ENCODE measurements around the gene AADACL3.

AADACL3 gene

DNA sequence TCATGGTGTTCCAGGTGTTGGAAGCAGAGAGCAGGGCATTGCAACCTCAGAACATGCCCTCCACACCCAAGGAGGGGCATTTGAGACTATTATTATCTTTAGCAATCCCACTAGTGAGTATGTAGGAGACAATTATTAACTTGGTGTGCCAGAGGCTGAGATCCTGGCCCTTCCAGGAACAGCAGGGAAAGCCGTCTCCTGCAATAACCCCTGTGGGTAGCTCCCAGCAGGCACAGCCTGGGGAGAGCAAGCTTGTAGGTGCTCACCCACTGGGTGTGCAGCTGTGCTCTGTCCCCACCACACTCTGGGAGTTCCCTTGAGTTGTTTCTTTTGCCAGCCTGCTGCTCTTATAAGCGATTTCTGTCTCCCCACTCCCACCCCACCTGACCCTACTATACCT lies 40.4 kb downstream of the AADACL3 start:
- no peak for TF ChIP-seq CTCF (IDR thresholded peaks at IDR 0.05; ENCODE audit: insufficient read depth, missing control alignments)
- no peak for DNase-seq (ENCODE audit: insufficient read length, low spot score)

GRCh38 chr1:12756768-12757413 lies 41.0 kb downstream of the AADACL3 start:
- DNase-seq (ENCODE audit: insufficient read length, low spot score): no peak
- TF ChIP-seq CTCF (IDR thresholded peaks at IDR 0.05; ENCODE audit: insufficient read depth, missing control alignments): no peak
- FAIRE-seq: no peak

More for the DNA sequence above, 40.4 kb downstream of the AADACL3 start:
- FAIRE-seq: no peak

GRCh38 chr1:12757836-12758235 lies 41.9 kb downstream of the AADACL3 start:
- DNase-seq (ENCODE audit: insufficient read length, low spot score): no peak
- no peak for TF ChIP-seq CTCF (IDR thresholded peaks at IDR 0.05; ENCODE audit: insufficient read depth, missing control alignments)
- FAIRE-seq: no peak

DNA sequence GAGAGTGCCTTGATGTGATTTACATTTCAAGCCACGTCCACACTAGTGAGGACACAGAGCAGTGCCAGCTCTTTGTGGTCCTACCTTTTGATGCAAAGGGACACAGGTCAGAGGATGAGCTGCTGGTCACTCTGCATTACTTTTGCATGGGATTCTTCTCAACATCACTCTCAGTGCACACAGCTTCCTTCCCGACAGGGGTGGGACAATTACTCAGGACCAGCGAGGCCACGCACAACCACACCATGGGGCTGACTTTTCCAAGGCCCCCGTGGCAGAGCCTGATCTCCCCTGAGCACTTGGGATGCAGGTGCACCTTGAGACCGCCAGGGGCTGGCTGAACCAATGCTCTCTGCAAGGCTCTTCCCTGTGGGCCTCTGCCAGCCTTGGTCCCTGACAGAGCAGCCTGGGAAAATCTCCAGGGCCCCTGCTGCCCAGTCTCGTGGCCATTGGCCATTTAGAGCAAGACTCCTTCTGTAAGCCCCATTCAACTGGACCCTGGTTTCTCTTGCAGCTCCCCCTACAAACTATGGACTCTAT lies 44.4 kb downstream of the AADACL3 start:
- FAIRE-seq (no peak), DNase-seq (ENCODE audit: insufficient read length, low spot score) (no peak)
- no peak for TF ChIP-seq CTCF (IDR thresholded peaks at IDR 0.05; ENCODE audit: insufficient read depth, missing control alignments)

DNA sequence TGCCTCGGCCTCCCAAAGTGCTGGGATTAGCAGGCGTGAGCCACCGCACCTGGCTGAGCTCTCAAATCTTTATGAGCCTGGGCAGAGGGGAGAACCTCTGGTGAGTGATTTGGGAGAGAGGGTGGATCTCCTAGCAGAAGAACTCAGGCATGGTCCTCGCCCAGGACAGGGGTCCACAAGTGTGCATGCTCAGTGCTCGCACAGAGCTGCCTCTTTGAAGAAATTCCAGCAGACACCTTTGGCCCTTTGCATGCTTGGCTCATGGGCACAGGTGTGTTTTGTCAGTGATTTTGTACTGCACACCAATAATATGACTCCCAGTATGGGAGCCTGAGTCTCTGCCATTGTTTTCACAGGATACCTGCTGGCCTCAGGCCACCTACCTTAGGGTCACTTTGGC lies 45.9 kb downstream of the AADACL3 start:
- no peak for TF ChIP-seq CTCF (IDR thresholded peaks at IDR 0.05; ENCODE audit: insufficient read depth, missing control alignments)
- DNase-seq (ENCODE audit: insufficient read length, low spot score): no peak
- no peak for FAIRE-seq

DNA sequence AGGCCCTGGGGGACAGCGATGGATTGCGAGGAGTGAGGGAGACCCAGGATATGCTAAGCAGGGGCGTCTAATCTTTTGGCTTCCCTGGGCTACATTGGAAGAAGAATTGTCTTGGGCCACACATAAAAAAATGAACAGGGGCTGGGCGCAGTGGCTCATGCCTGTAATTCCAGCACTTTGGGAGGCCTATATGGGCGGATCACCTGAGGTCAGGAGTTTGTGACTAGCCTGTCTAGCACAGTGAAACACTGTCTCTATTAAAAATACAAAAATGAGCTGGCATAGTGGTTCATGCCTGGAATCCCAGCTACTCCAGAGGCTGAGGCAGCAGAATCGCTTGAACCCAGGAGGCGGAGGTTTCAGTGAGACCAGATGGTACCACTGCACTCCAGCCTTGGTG lies 46.9 kb downstream of the AADACL3 start:
- FAIRE-seq (no peak), DNase-seq (ENCODE audit: insufficient read length, low spot score) (no peak)
- TF ChIP-seq CTCF (IDR thresholded peaks at IDR 0.05; ENCODE audit: insufficient read depth, missing control alignments): no peak

DNA sequence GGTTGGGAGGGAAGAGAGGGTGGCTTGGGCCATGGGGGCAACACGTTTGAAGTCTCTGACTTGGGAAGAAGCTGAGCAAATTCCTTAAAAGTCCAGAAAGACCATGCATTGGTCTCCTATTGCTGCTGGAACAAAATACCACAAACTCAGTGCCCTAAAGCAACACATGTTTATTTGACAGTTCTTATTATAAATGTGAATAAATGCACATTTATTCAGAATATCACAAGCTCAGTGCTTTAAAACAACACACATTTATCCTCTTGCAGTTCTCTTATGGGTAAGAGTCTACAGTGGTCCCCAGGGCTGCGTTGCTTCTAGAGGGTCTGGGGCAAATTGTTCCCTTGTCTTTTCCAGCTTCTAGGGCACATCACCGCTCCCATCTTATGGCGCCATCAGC lies 47.6 kb downstream of the AADACL3 start:
- TF ChIP-seq CTCF (IDR thresholded peaks at IDR 0.05; ENCODE audit: insufficient read depth, missing control alignments): no peak
- DNase-seq (ENCODE audit: insufficient read length, low spot score): no peak
- no peak for FAIRE-seq
